GM19351 (cell line): ENCODE results near the gene LRCH1.
A peak's percentile ranks its signal among the peaks of the same experiment; 100 is the strongest.

Experiments used
- ATAC-seq: cut with Tn5 transposase; IDR thresholded peaks from one replicate; pipeline ENCODE4 v1.9.1; 2021; ENCODE audit warnings: mild to moderate bottlenecking, moderate library complexity; ENCODE audit not compliant: unreplicated experiment

Gene LRCH1

GRCh38 chr13:46663206-46664037 lies 110.5 kb downstream of the LRCH1 start:
- no peak for ATAC-seq

GRCh38 chr13:46664195-46664594 lies 111.2 kb downstream of the LRCH1 start:
- ATAC-seq, result no peak

- ATAC-seq, result no peak
Measured at GRCh38 chr13:46665248-46665632, 112.3 kb downstream of the LRCH1 start.

- no peak for ATAC-seq
Measured at GRCh38 chr13:46665633-46666482, 112.9 kb downstream of the LRCH1 start.

GRCh38 chr13:46666727-46667456 lies 113.9 kb downstream of the LRCH1 start:
- ATAC-seq, result no peak

GRCh38 chr13:46667687-46668281 lies 114.8 kb downstream of the LRCH1 start:
- peak; percentile 65 for ATAC-seq

GRCh38 chr13:46668302-46668720 lies 115.3 kb downstream of the LRCH1 start:
- ATAC-seq, result peak; percentile 15

GRCh38 chr13:46668931-46669525 lies 116.1 kb downstream of the LRCH1 start:
- ATAC-seq, result no peak

- ATAC-seq, result no peak
Measured at GRCh38 chr13:46672338-46673090, 119.5 kb downstream of the LRCH1 start.

- ATAC-seq, result no peak
Measured at GRCh38 chr13:46675016-46675415, 122.0 kb downstream of the LRCH1 start.

- ATAC-seq, result no peak
Measured at GRCh38 chr13:46676378-46676725, 123.4 kb downstream of the LRCH1 start.

GRCh38 chr13:46679369-46680120 lies 126.6 kb downstream of the LRCH1 start:
- ATAC-seq, result peak; percentile 86

- ATAC-seq, result no peak
Measured at GRCh38 chr13:46682015-46682414, 129.0 kb downstream of the LRCH1 start.

- ATAC-seq, result no peak
Measured at GRCh38 chr13:46682707-46683106, 129.7 kb downstream of the LRCH1 start.

GRCh38 chr13:46683676-46684260 lies 130.8 kb downstream of the LRCH1 start:
- ATAC-seq, result no peak

- no peak for ATAC-seq
Measured at GRCh38 chr13:46684287-46685001, 131.5 kb downstream of the LRCH1 start.

- no peak for ATAC-seq
Measured at GRCh38 chr13:46685006-46685730, 132.2 kb downstream of the LRCH1 start.
